Measurements from ENCODE around the gene B3GAT1.

GRCh38 chr11:134416726-134417125, 4.7 kb upstream of the B3GAT1 start:
- TF ChIP-seq CTCF (IDR thresholded peaks at IDR 0.05; ENCODE audit: low read depth, low read length, poor library complexity, severe bottlenecking) (no peak), EZH2phosphoT487 (IDR thresholded peaks at IDR 0.05; ENCODE audit: borderline replicate concordance, low read length) (no peak)

Data from DOHH2 (cell line).